ES-I3 (cell line): ENCODE measurements around the gene STAC.
"Not testable (repeated sequence)": the region's sequence is repeated elsewhere in the genome, so short reads cannot be mapped to it uniquely, and the experiment has no call there.

Experiments
- H3K36me3 ChIP-seq: 2 replicates; pipeline ENCODE4 v1.6.1; 2013; ENCODE audit warnings: mild to moderate bottlenecking, low read length, control low read depth, moderate library complexity; ENCODE audit not compliant: insufficient read depth
- H3K4me1 ChIP-seq: 2 replicates; pipeline ENCODE4 v1.6.1; 2013; ENCODE audit warnings: mild to moderate bottlenecking, control low read depth, low read length; ENCODE audit not compliant: insufficient read depth
- H3K9ac ChIP-seq: 2 replicates; pipeline ENCODE4 v1.6.1; 2013; ENCODE audit warnings: low read depth, mild to moderate bottlenecking, low read length, moderate library complexity
- H3K9me3 ChIP-seq: 2 replicates; pipeline ENCODE4 v1.6.1; 2013; ENCODE audit warnings: mild to moderate bottlenecking, low read length, moderate library complexity; ENCODE audit not compliant: control insufficient read depth, insufficient read depth

Gene STAC

DNA sequence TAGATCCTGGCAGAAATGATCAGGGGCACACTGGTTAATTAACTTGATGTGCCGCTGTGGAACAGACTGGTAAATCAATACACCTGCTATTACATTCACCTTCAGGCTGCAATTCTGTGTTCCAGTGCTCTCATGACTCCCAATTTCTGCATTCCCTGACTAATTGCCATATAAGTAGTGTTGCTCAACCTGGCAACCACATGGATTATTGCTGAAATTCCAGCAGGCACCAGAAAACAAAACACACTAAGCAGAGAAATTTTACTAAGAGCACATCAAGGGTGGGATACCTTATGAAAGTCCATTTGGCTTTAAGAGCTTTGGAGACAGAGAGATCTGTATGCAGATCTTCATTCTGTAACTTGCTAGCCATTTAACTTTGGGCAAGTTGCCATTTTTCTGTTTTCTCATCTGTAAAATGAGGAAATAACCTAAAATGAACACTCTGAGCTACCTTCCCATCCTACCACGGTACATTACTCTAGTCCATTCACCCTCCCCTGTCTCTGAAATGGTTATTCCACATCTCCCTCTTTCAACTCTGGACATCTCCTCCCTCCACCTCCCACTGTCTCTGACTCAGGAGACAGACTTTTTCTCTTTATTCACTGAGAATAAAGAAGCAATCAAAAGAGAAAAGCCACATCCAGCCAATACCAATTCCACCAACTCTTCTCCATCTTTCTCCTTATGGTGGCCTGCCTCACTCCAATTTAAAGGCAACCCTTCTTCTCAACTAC, 54.6 kb downstream of the STAC start:
- Histone ChIP-seq H3K36me3 (no peaks in the 10 kb centered on the region), H3K9ac (no peak overlapping the region), H3K4me1 (no peaks in the 10 kb centered on the region), H3K9me3 (no peaks in the 10 kb centered on the region)

DNA sequence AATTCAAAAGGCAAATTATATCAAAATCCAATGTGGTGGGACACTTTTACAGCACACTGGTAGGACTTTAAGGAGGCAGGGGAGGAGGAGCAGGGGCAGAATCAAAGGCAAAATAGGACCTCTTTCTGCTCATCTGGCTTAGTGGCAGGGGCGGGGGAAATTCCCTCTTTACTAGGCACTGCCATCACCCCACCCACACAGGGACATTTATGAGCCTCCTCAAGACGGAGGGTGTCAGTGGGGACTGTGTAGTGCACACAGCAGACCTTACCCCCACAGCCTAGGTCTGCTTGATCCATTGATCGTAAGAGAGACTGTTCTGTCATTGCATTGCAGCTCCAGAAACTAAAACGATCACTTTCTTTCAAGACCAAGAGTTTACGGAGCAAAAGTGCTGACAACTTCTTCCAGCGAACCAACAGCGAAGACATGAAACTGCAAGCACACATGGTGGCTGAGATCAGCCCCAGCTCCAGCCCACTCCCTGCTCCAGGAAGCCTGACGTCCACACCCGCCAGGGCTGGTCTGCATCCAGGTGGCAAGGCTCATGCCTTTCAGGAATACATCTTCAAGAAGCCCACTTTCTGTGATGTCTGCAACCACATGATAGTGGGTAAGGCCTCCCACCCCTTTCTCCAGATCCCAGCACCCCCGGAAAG, 62.9 kb downstream of the STAC start:
- no peaks in the 10 kb centered on the region for H3K36me3 ChIP-seq
- no peak overlapping the region for H3K9ac ChIP-seq
- H3K9me3 ChIP-seq, result no peaks in the 10 kb centered on the region
- H3K4me1 ChIP-seq, result peaks cover 13% of the 10 kb centered on the region

DNA sequence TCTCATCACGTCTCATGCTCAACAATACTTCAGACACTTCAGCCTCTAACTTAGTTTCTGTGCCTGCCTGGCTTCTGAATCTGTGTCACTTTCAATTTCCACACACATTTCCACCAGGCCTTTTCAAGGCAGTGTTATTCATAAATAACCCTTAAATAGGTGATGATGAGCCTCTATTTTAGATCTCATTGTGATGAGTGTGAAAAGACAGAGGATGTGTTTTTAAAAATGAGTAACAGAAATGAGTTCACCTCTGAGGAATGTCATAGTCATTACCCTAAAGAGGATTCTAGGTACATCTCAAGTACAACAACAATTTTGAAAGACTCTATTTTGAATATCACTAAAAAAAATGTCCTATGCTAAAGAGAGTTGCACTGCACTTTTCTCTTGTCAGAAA, 64.6 kb downstream of the STAC start:
- H3K9me3 ChIP-seq, result no peaks in the 10 kb centered on the region
- peaks cover 13% of the 10 kb centered on the region for H3K4me1 ChIP-seq
- no peak overlapping the region for H3K9ac ChIP-seq
- H3K36me3 ChIP-seq, result no peaks in the 10 kb centered on the region

DNA sequence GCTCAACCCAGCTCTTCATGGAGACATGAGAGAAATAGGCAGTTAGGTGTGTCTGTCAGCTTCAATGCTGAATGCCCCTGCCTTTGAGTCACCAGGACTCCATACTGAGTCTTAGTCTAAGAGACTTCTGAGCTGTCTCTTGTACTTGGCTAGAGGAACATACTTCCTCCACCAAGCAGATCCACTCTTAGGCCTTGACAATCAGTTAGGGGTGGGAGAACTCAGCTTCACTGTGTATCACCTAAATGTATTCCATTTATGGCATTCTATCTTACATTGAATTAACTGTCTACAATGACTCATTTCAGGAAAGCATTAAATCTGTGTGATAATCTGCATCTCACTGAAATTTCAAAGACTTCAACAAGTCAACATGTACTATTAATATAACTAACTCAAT, 66.0 kb downstream of the STAC start:
- no peaks in the 10 kb centered on the region for H3K9me3 ChIP-seq
- H3K9ac ChIP-seq, result no peak overlapping the region
- no peaks in the 10 kb centered on the region for H3K36me3 ChIP-seq
- peaks cover 13% of the 10 kb centered on the region for H3K4me1 ChIP-seq

DNA sequence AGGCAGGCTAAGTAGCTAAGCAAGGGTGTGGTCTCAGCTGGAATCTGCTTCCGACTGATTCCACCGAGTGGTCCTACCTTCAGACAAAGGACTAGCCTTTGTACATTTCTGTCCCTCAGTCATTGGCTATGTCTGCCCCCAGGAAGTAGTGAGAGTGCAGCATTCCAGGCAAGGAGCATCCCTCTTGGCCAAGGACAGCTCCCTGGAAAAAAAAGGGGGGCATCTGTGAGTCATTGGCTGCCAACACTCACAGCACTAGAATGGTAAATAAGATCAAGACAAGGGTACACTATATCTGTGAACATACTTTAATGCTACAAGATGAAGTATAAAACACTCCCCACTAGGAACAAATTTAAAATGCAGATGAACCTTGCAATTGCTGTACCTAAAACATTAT, 66.8 kb downstream of the STAC start:
- H3K36me3 ChIP-seq, result no peaks in the 10 kb centered on the region
- H3K9me3 ChIP-seq, result no peaks in the 10 kb centered on the region
- peaks cover 13% of the 10 kb centered on the region for H3K4me1 ChIP-seq
- H3K9ac ChIP-seq, result no peak overlapping the region

DNA sequence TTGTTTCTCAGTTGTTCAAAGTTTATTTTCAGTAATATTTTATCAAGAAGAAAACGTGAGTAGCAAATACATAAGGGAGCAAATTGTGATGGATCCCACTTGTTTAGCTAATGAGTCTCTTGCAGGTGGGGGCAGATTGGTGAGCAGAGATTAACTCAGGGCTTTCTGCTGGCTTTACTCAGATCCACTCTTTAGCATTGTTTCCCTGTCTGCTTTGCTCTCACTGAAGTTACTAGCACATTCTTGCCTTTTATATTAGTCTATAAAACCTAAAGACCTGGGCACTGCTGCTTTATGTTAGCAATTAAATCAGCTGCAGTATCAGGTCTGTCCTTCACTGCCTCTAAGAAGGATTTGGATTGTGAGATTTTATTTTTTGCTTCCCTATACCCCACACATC, 71.5 kb downstream of the STAC start:
- Histone ChIP-seq H3K9me3 (no peaks in the 10 kb centered on the region), H3K9ac (no peak overlapping the region), H3K4me1 (no peaks in the 10 kb centered on the region), H3K36me3 (no peaks in the 10 kb centered on the region; the same call in 1 of the 2 replicates)

DNA sequence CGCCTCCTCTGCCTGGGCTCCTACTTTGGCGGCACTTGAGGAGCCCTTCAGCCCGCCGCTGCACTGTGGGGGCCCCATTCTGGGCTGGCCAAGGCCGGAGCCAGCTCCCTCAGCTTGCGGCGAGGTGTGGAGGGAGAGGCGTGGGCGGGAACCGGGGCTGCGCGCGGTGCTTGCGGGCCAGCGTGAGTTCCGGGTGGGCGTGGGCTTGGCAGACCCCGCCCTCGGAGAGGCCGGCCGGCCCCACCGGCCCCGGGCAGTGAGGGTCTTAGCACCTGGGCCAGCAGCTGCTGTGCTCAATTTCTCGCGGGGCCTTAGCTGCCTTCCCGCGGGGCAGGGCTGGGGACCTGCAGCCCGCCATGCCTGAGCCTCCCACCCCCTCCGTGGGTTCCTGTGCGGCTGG, 72.9 kb downstream of the STAC start:
- not testable (repeated sequence) for H3K36me3 ChIP-seq, H3K9me3 ChIP-seq, H3K4me1 ChIP-seq, H3K9ac ChIP-seq

DNA sequence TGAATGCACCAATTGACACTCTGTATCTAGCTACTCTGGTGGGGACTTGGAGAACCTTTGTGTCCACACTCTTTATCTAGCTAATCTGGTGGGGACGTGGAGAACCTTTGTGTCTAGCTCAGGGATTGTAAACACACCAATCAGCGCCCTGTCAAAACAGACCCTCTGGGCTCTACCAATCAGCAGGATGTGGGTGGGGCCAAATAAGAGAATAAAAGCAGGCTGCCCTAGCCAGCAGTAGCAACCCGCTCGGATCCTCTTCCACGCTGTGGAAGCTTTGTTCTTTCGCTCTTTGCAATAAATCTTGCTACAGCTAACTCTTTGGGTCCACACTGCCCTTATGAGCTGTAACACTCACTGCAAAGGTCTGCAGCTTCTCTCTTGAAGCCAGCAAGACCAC, 73.6 kb downstream of the STAC start:
- H3K9ac ChIP-seq, H3K36me3 ChIP-seq, H3K9me3 ChIP-seq, H3K4me1 ChIP-seq: not testable (repeated sequence)

DNA sequence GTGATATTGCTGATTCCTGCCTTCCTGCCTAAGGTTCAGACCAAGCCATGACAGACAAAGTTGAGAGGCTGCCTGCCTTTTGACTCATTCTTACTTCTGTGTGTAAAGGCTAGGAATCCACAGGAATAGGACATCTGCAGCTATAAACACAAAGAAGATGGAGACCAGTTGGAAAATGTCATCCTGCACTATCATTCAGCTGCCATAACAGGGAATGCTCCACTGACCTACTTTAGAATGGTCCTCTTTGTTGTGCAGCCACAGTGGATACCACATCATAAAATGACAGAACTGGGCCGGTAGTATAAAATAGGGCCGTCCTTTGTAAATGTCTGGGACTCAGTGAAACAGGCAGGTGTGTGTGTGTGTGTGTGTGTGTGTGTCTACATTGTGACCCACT, 75.1 kb downstream of the STAC start:
- Histone ChIP-seq H3K9me3 (no peaks in the 10 kb centered on the region), H3K4me1 (no peaks in the 10 kb centered on the region), H3K9ac (no peak overlapping the region), H3K36me3 (no peaks in the 10 kb centered on the region; the same call in 1 of the 2 replicates)

DNA sequence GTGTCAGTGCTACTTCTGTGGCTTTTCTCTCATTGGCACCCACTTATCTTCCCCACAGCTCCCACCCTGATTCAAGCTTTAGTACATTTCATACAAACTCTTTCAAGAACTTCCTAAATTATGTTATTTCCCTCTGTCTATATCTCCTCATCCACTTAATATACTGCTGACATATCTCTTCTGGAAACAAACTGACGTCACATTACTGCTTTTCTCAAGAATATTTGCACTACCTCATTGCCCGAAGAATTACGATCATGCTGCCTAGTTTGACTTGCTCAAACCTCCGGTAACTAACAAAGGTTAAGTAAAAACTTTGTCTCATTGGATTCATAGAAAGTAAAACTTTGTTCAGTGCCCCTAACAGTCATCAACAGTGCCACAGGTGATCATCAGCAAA, 76.5 kb downstream of the STAC start:
- Histone ChIP-seq H3K9ac (no peak overlapping the region), H3K4me1 (no peaks in the 10 kb centered on the region), H3K36me3 (no peaks in the 10 kb centered on the region; the same call in 1 of the 2 replicates), H3K9me3 (no peaks in the 10 kb centered on the region)

DNA sequence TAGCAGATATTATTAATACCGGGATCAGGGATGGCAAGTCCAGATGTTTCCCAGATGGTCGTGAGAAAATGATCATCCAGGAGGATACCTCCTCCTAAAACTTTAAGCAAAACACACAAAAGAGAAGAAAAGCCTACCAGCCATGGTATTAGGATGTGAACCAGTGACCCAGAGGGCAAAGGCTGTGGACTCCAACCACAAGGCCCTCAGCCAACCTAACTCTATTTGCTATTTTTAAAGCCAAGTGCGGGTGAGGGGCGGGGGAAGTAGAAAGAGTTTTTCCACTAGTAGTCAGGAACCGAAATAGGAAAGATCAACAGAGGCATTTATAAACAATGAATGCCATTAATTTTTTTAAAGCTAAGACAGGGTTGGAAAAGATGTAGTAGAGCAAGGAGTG, 77.4 kb downstream of the STAC start:
- H3K9me3 ChIP-seq, result no peaks in the 10 kb centered on the region
- H3K36me3 ChIP-seq, result no peaks in the 10 kb centered on the region; the same call in 1 of the 2 replicates
- H3K9ac ChIP-seq, result no peak overlapping the region
- no peaks in the 10 kb centered on the region for H3K4me1 ChIP-seq

DNA sequence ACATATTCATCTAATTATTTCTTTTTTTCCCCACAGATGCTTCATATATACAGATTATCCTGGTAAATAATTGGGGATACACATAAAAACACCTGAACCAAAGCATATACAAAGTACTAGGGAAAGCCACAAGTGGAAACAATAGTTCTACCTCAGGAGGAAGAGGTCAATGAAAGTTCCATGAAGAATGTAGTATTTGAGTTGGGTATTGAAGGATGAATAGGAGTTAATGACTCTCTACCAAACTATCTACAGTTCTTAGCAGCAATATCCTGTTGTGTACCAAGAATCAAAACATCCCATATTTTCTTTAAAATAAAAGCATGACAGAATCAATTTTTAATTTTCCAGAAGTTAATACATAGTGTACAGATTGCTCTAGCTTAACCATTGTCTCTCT, 78.9 kb downstream of the STAC start:
- no peaks in the 10 kb centered on the region; the same call in 1 of the 2 replicates for H3K36me3 ChIP-seq
- H3K9ac ChIP-seq, result no peak overlapping the region
- no peaks in the 10 kb centered on the region for H3K4me1 ChIP-seq
- H3K9me3 ChIP-seq, result no peaks in the 10 kb centered on the region

DNA sequence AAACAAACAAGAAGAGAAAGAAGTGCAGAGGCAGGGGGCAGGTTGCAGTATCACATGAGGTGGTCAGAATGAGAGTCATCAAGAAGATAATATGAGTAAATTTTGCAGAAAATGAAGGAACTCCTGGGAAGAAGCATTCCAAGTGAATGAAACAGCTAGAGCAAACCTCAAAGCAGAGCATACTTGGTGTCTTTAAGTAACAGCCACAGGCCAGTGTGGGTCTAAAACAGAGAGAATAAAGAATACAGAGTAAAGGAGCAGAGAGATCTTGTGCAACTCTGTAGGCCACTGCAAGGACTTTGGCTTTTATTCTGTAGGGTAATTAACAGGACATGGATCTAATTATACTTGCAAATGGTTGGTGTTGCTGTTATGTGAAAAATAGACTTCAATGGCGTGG, 81.3 kb downstream of the STAC start:
- H3K9me3 ChIP-seq, result no peaks in the 10 kb centered on the region
- no peak overlapping the region for H3K9ac ChIP-seq
- peaks cover 3% of the 10 kb centered on the region; the same call in 1 of the 2 replicates for H3K36me3 ChIP-seq
- no peaks in the 10 kb centered on the region for H3K4me1 ChIP-seq

DNA sequence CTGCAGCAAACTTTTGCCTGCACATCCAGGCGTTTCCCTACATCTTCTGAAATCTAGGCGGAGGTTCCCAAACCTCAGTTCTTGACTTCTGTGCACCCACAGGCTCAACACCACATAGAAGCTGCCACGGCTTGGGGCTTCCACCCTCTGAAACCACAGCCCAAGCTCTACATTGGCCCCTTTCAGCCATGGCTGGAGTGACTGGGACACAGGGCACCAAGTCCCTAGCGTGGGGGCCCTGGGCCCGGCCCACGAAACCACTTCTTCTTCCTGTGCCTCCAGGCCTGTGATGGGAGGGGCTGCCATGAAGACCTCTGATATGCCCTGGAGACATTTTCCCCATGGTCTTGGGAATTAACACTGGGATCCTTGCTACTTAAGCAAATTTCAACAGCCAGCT, 91.7 kb downstream of the STAC start:
- not testable (repeated sequence) for H3K4me1 ChIP-seq, H3K9me3 ChIP-seq, H3K36me3 ChIP-seq, H3K9ac ChIP-seq

DNA sequence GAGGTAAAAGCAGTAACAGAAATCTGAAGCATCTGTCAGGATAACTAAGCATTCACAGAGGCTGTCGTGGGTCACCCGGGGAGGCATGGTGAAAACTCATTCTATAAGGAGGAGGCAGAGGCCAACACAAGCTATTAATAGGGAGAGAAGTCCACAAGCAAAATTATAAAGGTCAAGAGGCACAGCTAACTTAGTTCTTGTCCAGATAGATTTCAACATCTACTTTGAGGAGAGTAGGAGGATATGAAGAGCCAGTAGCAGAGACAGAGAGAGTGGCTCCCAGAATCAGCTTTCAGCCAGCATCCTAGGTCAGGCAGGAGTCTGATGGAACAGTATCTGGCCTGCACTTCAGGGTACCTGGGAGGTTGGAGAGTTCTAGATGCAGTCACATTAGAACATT, 95.3 kb downstream of the STAC start:
- no peaks in the 10 kb centered on the region for H3K36me3 ChIP-seq
- H3K4me1 ChIP-seq, result no peaks in the 10 kb centered on the region
- H3K9ac ChIP-seq, result no peak overlapping the region
- no peaks in the 10 kb centered on the region; the same call in 1 of the 2 replicates for H3K9me3 ChIP-seq
